GM12801 (cell line): Measurements from ENCODE around the gene GAD2.

ENCODE experiments used
- TF ChIP-seq, protein P1 (sequence below): IDR thresholded peaks from one replicate; pipeline ENCODE4 v1.5.1; 2011; ENCODE audit warnings: control low read depth; ENCODE audit not compliant: insufficient read length; ENCODE audit errors: extremely low read depth

Gene GAD2

DNA sequence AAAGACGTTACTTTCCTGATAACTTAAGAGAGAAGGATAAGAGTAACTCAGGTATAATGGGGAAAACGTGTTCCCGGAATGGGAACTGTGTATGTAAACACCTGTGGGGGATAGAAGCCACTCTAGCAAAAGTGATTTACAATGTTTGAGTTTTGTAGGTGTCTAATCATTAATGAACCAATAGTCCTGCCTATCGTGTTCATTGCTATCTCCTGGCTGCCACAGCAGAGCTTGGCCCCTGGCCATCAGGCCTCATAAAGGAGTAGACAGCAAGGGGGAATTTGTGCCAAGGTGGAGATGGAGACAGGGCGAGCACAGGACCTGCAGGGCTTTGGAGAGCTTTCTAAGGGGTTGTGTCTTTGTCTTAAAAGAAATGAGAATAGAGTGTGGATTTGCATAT lies 102.1 kb downstream of the GAD2 start:
- TF ChIP-seq, protein P1, sequence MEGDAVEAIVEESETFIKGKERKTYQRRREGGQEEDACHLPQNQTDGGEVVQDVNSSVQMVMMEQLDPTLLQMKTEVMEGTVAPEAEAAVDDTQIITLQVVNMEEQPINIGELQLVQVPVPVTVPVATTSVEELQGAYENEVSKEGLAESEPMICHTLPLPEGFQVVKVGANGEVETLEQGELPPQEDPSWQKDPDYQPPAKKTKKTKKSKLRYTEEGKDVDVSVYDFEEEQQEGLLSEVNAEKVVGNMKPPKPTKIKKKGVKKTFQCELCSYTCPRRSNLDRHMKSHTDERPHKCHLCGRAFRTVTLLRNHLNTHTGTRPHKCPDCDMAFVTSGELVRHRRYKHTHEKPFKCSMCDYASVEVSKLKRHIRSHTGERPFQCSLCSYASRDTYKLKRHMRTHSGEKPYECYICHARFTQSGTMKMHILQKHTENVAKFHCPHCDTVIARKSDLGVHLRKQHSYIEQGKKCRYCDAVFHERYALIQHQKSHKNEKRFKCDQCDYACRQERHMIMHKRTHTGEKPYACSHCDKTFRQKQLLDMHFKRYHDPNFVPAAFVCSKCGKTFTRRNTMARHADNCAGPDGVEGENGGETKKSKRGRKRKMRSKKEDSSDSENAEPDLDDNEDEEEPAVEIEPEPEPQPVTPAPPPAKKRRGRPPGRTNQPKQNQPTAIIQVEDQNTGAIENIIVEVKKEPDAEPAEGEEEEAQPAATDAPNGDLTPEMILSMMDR: no peak

DNA sequence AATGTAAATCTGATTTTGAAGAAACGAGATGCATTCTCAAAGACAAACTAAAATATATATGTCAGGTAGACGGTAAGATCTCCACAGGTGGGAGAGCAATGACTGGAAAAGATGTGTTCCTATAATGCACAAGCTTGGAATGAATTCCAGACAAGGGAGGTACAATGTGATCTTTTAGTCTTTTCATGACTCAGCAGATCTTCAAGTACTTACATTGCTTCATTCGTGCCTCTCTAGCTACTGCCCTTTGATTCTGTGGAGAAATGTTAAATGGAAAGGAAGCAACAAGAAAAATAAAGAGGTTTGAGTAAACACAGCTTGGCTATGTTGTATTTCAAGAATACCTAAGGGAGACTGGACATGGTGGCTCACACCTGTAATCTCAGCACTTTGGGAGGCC lies 106.6 kb downstream of the GAD2 start:
- TF ChIP-seq, protein P1: no peak

DNA sequence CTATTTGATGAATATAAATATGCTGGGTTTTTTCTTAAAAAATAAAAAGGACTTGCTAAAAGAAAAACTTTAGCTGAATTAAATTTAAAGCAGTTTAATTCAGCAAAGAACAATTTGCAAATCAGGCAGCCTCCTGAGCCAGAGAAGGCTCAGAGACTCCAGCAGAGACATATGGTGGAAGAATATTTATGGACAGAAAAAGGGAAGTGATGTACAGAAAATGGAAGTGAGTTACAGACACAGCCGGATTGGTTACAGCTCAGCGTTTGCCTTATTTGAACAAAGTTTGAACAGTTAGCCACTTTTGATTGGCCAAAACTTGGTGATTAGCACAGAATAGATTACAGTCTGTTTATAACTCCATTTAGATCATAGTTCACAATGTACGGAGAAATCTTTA lies 110.3 kb downstream of the GAD2 start:
- TF ChIP-seq, protein P1: no peak

DNA sequence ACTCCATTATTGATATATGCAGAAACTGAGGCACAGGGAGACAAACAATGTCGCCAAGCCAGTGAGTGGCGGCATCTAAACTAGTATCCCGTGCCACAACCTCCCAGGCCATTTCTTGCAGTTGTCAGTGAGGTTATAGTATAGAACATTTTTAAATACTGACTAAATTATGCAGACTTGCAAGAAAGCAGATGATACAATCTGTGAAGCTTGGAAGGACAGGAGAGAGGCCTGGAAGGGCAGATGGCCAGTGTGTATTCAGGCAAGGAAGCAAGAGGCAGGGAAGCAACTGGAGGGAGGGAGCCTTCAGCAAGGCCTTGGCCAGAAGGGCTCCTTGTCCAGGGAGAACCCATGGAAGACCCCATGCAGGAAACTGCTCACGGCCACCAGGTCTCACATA lies 111.2 kb downstream of the GAD2 start:
- TF ChIP-seq, protein P1: no peak

DNA sequence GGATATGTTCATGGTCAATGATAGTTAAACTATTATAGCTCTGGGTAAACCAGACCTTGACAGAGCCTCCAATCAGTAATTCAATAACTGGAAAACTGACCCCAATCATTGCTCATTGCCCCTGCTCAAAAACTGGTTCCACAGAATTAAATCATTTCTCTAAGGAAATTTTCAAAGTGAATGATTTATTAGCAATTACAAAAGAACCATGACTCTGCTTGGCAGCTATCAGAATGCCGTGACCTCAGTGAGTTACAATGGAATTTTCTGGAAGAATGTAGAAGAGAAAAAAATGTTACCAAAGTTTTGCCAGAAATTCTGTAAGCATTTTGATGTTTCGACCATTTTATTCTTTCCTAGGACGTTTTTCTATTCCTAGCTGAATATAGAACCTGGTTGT lies 114.8 kb downstream of the GAD2 start:
- TF ChIP-seq, protein P1: no peak

DNA sequence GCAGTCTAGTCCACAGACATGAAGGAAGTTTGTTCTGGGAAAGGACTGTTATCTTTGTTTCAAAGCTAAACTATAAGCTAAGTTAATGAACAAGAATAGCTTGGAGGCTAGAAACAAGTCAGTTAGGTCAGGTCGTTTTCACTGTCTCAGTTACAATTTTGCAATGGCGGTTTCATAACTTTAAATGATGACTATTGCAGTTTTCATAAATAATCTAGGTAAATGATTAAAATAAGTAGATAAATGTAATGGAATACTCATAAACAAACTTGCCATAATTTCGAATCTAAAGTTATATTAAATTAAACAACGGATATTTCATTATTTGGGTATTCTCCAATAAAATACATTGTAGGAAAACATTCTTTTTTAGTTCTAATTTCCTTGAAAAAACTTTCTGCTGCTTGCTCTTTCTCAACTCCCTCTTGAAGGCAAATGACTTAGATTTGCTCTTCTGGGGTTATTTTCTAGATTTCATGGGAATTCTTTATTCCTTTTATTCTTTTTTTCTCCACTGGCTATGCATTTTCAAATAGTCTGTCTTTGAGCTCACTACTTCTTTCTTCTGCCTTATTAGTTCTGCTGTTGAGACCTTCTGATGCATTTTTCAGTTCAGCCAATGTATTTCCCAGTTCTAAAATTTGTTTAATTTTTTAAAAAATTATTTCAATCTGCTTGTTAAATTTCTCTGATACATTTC lies 117.8 kb downstream of the GAD2 start:
- TF ChIP-seq, protein P1: no peak

DNA sequence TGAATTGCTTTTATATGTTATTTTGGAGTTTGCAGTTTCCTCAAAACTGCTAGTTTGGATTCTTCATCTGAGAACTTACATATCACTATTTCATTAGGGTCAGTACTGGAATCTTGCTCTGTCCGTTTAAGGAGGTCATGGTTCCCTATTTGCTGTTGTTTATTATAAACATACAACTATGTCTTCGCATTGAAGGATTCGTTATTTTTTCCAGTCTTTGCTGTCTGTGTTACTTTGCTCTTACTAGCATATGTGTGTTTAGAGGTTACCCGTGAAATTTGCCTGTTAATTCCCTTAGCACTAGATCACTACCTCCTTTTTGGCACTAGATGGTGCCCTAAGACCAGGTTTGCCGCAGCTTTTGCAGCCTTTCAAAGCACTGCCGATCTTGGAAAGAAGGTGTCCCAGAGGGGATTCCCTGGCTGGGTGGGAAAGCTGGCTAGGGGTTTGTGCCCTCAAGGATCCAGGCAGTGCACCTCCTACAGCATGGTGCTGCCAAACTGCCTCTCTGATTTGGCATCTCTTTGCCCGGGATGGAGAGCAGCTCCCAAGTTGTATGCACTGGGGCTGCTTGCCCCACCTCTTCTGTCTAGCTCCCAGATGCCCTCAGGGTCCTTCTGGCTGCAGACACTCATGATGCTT lies 118.5 kb downstream of the GAD2 start:
- TF ChIP-seq, protein P1: peak; percentile 75
